Parathyroid adenoma (tissue), 2 donors: ENCODE measurements around the gene CCDC12.
A peak's percentile ranks its signal among the peaks of the same experiment; 100 is the strongest.

Experiments
- H2AFZ ChIP-seq: fragments of 300-600 bp; sonication (generic); one replicate; pipeline ENCODE4 v1.7.0; 2017; ENCODE audit warnings: antibody characterized with exemption, mild to moderate bottlenecking
- H3K27ac ChIP-seq: fragments of 300-600 bp; sonication (generic); one replicate; pipeline ENCODE4 v1.7.0; 2017
- H3K27me3 ChIP-seq: fragments of 300-600 bp; sonication (generic); one replicate; pipeline ENCODE4 v1.7.0; 2017; ENCODE audit warnings: low read length; ENCODE audit not compliant: control insufficient read depth, insufficient read depth
- H3K36me3 ChIP-seq: fragments of 300-600 bp; sonication (generic); one replicate; pipeline ENCODE4 v1.7.0; 2017; ENCODE audit warnings: low read length; ENCODE audit not compliant: control insufficient read depth, insufficient read depth
- H3K4me1 ChIP-seq: fragments of 300-600 bp; sonication (generic); one replicate; pipeline ENCODE4 v1.7.0; 2017; ENCODE audit warnings: control low read depth
- H3K4me2 ChIP-seq: fragments of 300-600 bp; sonication (generic); one replicate; pipeline ENCODE4 v1.7.0; 2017; ENCODE audit warnings: low read length
- H3K4me3 ChIP-seq: fragments of 300-600 bp; sonication (generic); one replicate; pipeline ENCODE4 v1.7.0; 2017; ENCODE audit warnings: low read depth, low read length
- H3K79me2 ChIP-seq: fragments of 300-600 bp; sonication (generic); one replicate; pipeline ENCODE4 v1.7.0; 2017; ENCODE audit warnings: control low read depth
- H3K9ac ChIP-seq: fragments of 300-600 bp; sonication (generic); one replicate; pipeline ENCODE4 v1.7.0; 2017; ENCODE audit warnings: mild to moderate bottlenecking
- H3K9me3 ChIP-seq: fragments of 300-600 bp; sonication (generic); one replicate; pipeline ENCODE4 v1.7.0; 2017; ENCODE audit warnings: low read length; ENCODE audit not compliant: control insufficient read depth
- CTCF ChIP-seq: fragments of 300-600 bp; sonication (generic); IDR thresholded peaks from one replicate; pipeline ENCODE4 v1.7.0; 2017; ENCODE audit warnings: antibody characterized with exemption, mild to moderate bottlenecking
- donor health status: primary hyperparathyroidism.

CCDC12 gene

GRCh38 chr3:47009225-47010110, 32.9 kb upstream of the CCDC12 start:
- peak overlapping the region; percentile 38 for H3K4me3 ChIP-seq
- peak overlapping the region; percentile 96 for H2AFZ ChIP-seq
- peaks cover 5% of the 10 kb centered on the region for H3K4me1 ChIP-seq
- H3K9ac ChIP-seq: peak overlapping the region; percentile 55
- peak overlapping the region; percentile 58 for H3K27ac ChIP-seq
- no peaks in the 10 kb centered on the region for H3K9me3 ChIP-seq
- no peaks in the 10 kb centered on the region for H3K79me2 ChIP-seq
- H3K27me3 ChIP-seq: no peaks in the 10 kb centered on the region
- peak overlapping the region; percentile 49 for H3K4me2 ChIP-seq
- no peak for TF ChIP-seq CTCF
- no peaks in the 10 kb centered on the region for H3K36me3 ChIP-seq

GRCh38 chr3:47008851-47009224, 32.3 kb upstream of the CCDC12 start:
- H3K9ac ChIP-seq: no peak overlapping the region
- no peak overlapping the region for H3K27ac ChIP-seq

GRCh38 chr3:47008234-47008796, 31.8 kb upstream of the CCDC12 start:
- Histone ChIP-seq H3K4me1 (peaks cover 5% of the 10 kb centered on the region), H3K9me3 (no peaks in the 10 kb centered on the region), H3K4me3 (no peak overlapping the region), H3K27ac (no peak overlapping the region), H3K9ac (no peak overlapping the region), H2AFZ (no peak overlapping the region), H3K4me2 (no peak overlapping the region), H3K27me3 (no peaks in the 10 kb centered on the region), H3K79me2 (no peaks in the 10 kb centered on the region), H3K36me3 (no peaks in the 10 kb centered on the region)
- TF ChIP-seq CTCF: no peak

More at GRCh38 chr3:47008851-47009224, 32.3 kb upstream of the CCDC12 start:
- Histone ChIP-seq H3K79me2 (no peaks in the 10 kb centered on the region), H3K36me3 (no peaks in the 10 kb centered on the region), H3K4me2 (peak overlapping the region; percentile 49), H3K9me3 (no peaks in the 10 kb centered on the region), H2AFZ (peak overlapping the region; percentile 96), H3K4me1 (peaks cover 5% of the 10 kb centered on the region), H3K4me3 (peak overlapping the region; percentile 38), H3K27me3 (no peaks in the 10 kb centered on the region)
- no peak for TF ChIP-seq CTCF

- H3K4me2 ChIP-seq: no peak overlapping the region
- no peak for TF ChIP-seq CTCF
- no peak overlapping the region for H3K27ac ChIP-seq
- H3K4me3 ChIP-seq: no peak overlapping the region
- H3K4me1 ChIP-seq: peaks cover 5% of the 10 kb centered on the region
- no peaks in the 10 kb centered on the region for H3K27me3 ChIP-seq
- no peaks in the 10 kb centered on the region for H3K36me3 ChIP-seq
- H2AFZ ChIP-seq: no peak overlapping the region
- H3K9me3 ChIP-seq: no peaks in the 10 kb centered on the region
- no peak overlapping the region for H3K9ac ChIP-seq
- H3K79me2 ChIP-seq: no peaks in the 10 kb centered on the region
Measured at GRCh38 chr3:47007482-47008233, 31.1 kb upstream of the CCDC12 start.
